Middle frontal gyrus (tissue), 1 donor: ENCODE measurements around the gene CROCC2.

Experiments
- DNase-seq: peaks from one replicate; pipeline ENCODE4 v3.0.0-alpha.2; 2015; ENCODE audit warnings: low spot score; ENCODE audit errors: extremely low spot score

Gene CROCC2

GRCh38 chr2:240955306-240956170 lies 49.4 kb downstream of the CROCC2 start:
- DNase-seq = no peak

GRCh38 chr2:240956171-240956934 lies 50.2 kb downstream of the CROCC2 start:
- DNase-seq = no peak

GRCh38 chr2:240956935-240957655 lies 51.0 kb downstream of the CROCC2 start:
- no peak for DNase-seq

GRCh38 chr2:240957656-240958365 lies 51.7 kb downstream of the CROCC2 start:
- no peak for DNase-seq

- no peak for DNase-seq
Measured at GRCh38 chr2:240958366-240959213, 52.5 kb downstream of the CROCC2 start.

- DNase-seq = no peak
Measured at GRCh38 chr2:240959214-240959940, 53.2 kb downstream of the CROCC2 start.

- no peak for DNase-seq
Measured at GRCh38 chr2:240959941-240960308, 53.8 kb downstream of the CROCC2 start.

GRCh38 chr2:240960309-240960970 lies 54.3 kb downstream of the CROCC2 start:
- no peak for DNase-seq

- no peak for DNase-seq
Measured at GRCh38 chr2:240960971-240961876, 55.1 kb downstream of the CROCC2 start.

- DNase-seq = no peak
Measured at GRCh38 chr2:240961910-240962299, 55.8 kb downstream of the CROCC2 start.

GRCh38 chr2:240962300-240963064 lies 56.3 kb downstream of the CROCC2 start:
- no peak for DNase-seq

GRCh38 chr2:240963065-240963867 lies 57.1 kb downstream of the CROCC2 start:
- DNase-seq = no peak

GRCh38 chr2:240963868-240964703 lies 58.0 kb downstream of the CROCC2 start:
- DNase-seq = no peak

GRCh38 chr2:240964704-240965295 lies 58.7 kb downstream of the CROCC2 start:
- DNase-seq = no peak

- DNase-seq = no peak
Measured at GRCh38 chr2:240965296-240965904, 59.3 kb downstream of the CROCC2 start.
